ELR (cell line): ENCODE data around the gene FUBP3.
"Not testable (repeated sequence)": the region's sequence is repeated elsewhere in the genome, so short reads cannot be mapped to it uniquely, and the experiment has no call there.

Experiments
- DNase-seq: peaks from one replicate; pipeline ENCODE4 v3.0.0-alpha.2; 2015; ENCODE audit warnings: low read depth

FUBP3 gene

DNA sequence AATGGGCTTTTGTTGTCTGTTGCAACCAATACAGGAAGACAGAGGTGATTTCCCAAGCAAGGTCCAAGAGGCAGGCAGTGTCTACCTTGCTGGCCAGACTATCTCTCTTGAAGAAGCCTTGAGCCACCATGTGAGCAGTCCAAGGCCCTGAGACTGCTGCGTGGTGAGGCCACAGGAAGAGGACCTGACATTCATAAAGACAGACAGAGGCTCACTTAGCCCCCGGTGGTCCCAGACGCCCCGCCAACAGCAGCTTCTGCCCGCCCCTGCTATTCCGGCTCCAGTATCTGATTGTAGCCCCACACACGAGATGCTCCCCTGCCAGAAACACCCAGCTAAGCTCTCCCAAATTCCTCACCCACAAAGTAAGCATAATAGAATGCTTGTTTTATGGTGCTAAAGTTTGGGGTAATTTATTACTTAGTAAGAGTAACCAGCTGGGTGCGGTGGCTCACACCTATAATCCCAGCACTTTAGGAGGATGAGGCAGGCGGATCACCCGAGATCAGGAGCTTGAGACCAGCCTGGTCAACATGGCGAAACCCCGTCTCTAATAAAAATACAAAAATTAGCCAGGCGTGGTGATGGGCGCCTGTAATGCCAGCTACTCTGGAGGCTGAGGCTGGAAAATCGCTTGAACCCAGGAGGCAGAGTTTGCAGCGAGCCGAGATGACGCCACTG is 22.8 kb upstream of the FUBP3 start:
- DNase-seq: no peak

DNA sequence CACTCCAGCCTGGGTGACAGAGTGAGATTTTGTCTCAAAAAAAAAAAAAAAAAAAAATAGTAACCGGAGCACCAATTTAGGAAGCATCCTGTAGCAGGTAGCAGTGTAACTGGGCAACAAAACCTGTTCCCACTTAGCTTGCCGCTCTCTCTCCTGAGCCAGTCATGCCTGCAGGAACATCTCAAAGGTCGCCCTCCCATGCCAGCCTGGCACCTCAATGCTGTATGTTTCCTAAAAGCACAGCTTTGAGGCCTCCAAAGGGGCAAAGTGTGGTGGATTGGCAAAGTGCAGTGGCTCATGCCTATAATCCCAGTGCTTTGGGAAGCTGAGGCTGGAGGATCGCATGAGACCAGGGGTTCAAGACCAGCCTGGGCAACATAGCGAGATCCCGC is 22.3 kb upstream of the FUBP3 start:
- no peak for DNase-seq

DNA sequence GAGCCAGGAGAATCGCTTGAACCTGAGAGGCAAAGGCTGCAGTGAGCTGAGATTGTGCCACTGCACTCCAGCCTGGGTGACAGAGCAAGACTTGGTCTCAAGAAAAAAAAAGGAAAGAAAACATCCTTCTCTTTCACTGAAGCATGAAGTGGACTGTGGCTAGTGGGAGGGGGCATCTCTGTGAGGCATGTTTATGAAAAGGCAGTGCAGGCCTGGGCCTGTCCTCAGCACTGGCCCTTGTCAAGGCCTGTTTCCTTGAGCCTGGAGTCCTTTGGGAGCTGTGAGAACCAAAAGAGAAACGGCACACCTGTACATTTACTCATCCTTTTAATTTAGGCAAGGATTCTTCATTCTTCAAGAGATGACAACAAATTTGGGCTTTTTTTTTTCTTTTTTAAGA is 18.3 kb upstream of the FUBP3 start:
- no peak for DNase-seq

DNA sequence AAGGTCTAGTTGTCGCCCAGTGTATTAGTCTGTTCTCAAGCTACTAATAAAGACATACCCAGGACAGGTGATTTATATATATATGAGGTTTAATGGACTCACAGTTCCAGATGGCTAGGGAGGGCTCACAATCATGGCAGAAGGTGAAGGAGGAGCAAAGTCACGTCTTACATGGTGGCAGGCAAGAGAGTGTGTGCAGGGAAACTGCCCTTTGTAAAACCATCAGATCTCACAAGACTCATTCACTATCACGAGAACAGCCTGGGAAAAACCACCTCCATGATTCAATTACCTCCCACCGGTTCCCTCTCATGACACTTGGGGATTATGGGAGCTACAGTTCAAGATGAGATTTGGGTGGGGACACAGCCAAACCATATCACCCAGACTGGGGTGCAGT is 16.9 kb upstream of the FUBP3 start:
- not testable (repeated sequence) for DNase-seq

DNA sequence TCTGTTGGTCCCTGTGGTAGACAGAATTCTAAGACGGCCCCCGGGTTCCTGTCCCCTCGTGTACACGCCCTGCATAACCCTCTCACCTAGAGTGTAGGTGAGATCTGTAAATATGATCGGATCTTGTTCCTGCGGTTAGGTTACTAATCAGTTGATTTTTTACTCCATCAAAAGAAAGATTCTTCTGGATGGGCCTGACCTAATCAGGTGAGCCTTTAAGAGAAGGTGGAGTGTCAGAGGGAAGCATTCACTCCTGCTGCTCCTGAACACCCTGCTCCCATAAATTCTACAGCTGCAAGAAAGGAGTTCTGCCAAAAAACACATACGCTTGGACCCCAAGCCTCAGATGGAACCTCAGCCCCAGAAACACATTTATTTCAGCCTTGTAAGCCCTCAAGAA is 15.6 kb upstream of the FUBP3 start:
- no peak for DNase-seq

DNA sequence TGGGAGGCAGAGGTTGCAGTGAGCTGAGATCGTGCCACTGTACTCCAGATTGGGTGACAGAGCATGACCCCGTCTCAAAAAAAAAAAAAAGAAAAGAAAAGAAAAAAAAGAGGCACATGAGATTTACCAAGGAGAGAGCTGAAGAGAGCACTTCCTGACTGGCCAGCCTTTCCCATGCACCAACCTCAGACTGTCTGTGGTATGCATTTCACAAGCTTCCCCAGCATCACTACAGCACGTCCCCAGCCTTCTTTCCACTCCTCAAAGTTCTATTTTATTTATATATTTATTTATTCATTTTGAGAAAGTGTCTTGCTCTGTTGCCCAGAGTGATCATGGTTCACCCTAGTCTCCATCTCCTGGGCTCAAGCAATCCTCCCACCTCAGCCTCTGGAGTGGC is 13.6 kb upstream of the FUBP3 start:
- DNase-seq: no peak

DNA sequence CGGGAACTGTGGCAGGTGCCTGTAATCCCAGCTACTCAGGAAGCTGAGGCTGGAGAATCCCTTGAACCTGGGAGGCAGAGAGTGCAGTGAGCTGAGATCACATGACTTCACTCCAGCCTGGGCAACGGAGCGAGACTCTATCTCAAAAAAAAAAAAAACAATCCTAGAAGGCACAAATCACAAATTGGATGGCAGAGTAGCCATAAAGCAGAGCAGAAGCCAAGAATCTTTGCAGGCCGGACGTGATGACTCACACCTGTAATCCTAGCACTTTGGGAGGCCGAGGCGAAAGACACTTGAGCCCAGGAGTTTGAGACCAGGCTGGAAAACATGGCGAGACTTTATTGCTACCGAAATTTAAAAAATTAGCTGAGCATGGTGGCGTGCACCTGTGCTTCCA is 9.2 kb upstream of the FUBP3 start:
- DNase-seq: peak; percentile 70

DNA sequence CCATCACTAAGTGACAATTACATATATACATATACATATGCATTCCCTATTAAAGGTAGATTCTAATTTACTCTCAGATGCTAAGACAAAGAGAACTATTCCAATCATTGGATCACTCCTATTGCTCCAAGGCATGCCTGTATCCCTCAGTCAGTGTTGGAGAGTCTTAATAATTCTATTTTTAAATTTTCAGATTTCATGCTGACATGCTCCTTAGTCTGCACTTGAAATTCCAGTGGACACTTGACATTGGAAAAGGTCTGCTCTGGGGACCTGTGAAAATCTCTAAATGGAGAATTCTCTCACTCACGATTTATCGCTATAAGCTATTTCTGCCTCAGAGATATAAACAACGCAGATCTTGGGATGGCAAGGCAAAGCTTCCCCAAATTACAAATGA is 3.9 kb upstream of the FUBP3 start:
- no peak for DNase-seq

DNA sequence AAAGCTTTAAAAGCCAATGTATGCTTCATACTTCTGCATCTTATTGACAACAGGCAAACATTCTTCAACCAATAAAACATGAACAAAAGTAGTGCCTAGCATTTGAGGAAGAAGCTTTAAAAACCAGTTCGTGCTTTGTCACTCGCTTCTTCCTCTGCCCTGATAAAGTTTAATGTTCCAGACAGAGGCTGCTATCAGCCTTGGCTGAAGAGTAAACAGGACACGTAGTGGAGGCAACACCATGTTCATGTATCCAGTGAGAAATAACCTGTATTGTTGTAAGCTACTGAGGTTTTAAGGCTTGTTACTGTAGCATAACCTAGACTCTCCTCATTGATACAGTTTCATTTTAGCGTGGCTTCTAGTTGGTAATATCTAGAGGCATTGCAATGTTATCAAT is 3.2 kb upstream of the FUBP3 start:
- no peak for DNase-seq

DNA sequence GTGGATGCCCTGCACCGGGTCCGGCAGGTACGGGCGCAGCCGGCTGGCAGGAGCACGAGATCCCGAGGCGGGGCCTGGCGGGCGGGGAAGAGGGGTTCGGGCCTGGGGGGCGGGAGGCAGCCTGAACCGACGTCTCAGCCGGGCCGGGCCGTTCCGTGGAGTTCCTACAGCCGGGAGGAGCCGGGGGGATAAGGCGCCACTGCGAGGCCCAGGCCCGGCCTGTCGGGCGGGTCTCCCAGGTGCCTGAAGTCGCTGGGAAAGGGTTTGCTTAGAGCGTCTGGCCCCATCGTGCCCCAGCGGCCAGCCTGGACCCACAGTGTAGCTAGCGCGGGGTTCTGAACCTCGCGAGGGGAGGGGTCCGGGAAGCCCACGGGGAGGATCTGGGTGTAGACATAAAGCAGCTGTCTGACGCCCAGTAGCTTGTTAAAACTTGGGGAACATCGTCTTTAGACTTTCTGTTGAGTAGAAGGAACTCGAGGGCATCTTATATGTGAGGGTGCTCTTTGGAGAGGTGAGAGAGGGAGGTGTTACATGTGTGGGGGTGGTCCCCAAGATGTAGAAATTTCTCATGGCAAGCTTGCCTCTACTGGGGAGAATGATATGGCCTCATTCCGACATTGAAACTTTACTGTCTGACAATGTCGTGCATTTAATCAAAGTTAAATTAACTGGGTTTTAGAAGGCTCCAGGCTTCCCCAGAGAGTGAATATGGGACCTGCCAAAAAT is 524 bp downstream of the FUBP3 start:
- DNase-seq: peak; percentile 31

DNA sequence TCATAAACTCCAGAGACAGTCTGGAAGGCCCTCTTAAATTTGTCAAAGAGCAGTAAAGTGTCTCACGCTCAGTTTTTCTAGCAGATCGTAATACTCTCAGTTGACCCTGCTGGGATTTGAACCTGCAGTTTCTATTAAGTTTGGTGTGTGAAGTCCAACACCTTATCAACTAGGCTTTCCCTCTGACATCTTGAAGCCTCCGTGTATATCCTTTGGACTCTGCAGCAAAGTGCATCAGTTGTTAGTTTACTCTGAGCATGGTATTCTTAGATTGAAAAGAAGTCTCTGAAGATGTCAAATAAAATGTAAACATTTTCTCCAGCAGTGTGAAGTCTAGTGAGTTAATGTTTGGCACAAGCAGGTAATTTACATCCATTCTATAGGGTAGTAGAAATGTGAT is 2.4 kb downstream of the FUBP3 start:
- no peak for DNase-seq

DNA sequence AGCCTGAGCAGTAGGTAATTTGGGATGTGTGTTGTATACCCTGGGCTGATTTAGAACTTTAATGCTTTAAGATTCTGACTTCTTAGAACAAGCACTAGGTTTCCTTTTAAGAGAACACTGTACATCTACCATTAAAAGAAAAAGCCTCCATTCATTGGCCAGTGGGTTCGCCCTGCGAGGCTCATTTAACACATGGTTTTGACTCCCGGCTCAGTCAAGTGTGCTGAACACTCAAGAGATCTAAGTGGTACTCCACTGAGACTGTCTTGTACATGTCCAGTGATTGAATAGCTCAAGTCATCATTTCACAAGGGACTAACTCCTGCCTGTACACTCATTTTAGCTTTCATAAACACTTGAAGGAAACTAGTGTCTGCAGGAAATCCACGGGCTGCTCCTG is 3.9 kb downstream of the FUBP3 start:
- no peak for DNase-seq

DNA sequence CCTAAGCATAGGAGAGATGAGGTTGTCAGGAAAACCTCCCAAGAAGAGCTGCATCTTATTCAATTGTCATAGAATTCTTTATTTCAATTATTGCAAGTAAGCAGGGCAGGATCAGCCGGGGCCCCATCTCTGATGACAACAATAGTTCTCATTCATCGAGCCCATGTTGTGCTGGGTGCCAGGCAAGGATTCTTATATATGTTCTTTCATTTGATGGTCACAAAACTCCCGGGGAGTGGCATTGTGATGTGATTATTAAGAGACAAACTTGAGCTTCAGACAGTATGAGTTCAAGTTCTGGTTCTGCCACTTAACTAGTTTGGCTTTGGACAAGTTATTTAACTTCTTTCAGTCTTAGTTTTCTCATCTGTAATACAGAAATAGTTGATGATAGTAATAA is 8.5 kb downstream of the FUBP3 start:
- no peak for DNase-seq

DNA sequence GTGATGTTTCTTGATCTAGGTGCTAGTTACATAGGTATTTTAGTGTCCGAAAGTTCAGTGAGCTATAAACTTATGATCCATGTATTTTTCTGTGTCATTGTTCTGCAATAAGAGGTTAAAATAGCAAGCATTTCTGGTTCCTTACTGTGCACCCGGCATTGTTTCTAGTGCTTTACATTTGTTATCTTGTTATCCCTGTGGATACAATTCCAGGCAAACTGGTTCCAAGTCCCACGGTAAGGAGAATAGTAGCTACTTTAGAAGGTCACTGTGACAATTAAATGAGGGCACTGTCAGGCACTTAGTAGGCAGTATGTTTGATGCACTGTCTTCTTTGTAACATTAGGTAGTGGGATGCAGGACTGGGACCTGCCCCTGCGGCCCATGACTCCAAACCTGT is 9.0 kb downstream of the FUBP3 start:
- DNase-seq: no peak

DNA sequence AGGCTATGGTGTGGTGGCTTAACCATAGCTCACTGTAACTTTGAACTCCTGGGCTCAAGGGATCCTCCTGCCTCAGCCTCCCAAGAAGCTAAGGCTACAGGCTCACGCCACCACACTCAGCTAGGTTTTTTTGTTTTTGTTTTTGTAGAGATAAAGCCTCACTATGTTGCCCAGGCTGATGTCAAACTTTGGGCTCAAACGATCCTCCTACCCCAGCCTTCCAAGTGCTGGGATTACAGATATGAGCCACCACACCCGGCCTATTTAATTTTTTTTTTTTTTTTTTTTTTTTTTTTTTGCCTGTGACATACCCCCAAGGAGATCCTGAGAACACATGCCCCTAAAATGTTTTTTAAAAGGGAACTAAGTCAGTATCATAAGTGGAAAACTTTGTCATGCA is 10.4 kb downstream of the FUBP3 start:
- no peak for DNase-seq

DNA sequence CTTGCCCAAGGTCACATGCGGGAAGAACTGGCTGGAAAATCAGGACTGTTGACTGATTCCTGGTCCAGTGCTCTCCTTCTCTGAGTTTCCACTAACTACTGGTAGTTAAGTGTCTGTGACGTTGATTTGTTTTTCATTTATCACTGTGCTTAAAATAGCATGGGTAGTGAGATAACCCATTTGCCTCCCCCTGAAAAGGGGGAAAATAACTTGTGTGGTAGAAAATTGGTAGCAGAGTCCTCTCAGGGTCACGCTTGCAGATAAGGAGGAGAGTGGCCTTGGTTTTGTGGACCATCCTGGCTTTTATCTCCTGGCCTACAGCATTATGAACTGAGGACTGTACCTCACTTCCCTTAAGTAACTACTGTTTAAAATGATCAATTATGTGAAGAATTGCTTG is 10.9 kb downstream of the FUBP3 start:
- no peak for DNase-seq

DNA sequence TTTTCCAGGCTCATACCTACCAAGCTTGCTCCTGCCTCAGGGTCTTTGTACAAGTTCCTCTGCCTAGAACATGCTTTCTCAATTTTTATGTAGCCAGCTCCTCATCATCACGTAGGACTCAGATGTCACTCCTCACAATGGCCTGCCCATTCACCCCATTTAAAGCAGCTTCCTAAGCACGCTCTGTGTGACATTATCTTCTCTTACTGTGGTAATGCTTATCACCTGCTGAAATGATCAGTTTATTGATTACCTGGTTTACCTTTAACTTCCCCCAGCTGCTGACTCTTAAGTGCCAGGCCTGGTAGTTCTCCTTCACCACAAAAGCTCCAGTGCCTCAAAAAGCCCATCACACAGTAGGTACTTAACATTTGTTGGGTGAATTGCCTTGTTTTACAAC is 13.6 kb downstream of the FUBP3 start:
- no peak for DNase-seq

DNA sequence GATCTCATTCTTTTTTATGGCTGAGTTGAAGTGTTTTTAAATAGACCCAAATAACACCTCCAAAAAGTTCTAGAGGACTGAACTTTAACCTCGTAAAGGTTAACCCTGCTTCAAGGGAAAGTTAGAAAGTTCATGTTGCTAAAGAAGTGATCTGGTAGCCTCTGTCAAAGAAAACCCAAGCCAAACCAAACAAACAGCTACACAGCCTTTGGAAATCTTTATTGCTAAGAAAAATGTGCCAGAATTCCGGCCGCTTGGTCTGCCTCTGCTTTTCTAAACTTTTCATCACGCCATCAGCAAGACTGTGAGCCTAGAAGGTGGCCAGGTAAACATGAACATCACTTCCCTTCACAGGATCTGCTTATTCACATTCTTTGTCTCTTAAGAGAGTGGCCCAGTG is 17.9 kb downstream of the FUBP3 start:
- no peak for DNase-seq

DNA sequence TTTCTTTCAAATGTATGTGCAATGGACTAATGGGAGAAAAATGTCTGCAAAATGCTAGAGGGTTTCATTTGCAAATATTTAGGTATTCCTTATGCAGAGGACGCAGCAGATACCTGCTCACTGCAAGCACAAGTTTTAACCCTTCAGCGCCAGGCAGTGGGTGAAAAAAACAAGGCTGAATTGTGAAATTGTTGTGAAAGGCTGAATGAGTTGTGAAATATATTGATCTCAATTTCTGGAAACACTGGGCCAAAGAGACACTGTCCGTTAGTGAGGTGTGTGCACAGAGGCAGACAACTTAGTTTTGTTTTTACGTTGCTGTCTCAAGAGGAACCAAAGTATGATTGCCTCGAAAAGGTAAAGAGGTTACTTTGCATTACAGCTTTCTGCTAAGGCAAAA is 18.8 kb downstream of the FUBP3 start:
- no peak for DNase-seq

DNA sequence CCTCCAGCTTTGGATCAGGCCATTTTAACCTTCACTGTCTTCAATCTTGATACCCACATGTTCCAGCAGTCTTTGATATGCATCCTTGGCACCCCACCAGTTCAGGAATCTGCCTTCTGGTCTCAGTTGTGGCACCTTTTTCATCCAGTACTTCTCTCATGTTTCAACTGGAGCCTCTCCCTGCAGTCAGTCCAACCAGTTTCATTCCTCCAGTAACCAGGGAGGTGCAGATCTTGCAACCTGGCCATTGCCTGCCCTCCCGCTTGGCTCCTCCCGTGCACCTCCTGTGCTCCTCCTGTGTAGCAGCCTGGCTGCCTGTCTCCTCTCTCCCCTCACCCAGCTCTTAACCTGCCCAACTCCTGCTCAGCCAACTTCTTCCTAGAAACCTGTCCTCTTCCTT is 20.2 kb downstream of the FUBP3 start:
- DNase-seq: no peak

DNA sequence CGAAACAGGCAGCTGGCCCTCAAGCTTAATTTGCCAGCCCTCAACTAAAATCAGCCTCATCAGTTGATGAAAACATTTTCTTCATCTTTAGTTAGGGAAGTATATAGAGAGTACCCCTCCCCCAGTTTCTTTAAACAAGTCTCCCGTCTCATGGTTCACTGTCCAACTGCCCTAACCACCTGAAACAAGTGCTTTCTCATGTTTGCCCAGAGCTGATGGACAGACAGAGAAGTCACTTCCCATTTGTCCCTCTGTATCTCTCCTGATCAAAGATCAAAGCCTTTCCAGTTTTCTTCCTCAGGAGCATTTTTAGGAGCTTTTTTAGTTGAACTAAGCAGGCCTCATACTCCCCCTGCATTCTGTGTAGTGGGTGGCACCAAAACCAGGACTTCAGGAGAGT is 21.7 kb downstream of the FUBP3 start:
- DNase-seq: no peak

DNA sequence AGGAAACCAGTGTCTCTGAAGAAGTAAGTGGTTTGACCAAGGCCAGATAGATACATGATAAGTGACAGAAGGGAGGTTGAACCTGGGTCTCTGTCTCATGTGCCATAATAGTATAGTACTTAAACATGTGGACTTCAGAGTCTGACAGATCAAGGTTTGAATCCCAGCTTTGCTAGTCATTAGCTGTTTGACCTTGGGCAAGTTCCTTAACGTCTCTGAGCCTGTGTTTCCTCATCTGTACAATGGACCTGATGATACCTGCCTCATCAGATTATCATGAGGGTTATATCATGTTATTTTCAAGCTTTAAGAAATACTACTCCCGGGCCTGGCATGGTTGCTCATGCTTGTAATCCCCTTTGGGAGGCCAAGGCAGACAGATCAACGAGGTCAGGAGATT is 24.9 kb downstream of the FUBP3 start:
- no peak for DNase-seq

DNA sequence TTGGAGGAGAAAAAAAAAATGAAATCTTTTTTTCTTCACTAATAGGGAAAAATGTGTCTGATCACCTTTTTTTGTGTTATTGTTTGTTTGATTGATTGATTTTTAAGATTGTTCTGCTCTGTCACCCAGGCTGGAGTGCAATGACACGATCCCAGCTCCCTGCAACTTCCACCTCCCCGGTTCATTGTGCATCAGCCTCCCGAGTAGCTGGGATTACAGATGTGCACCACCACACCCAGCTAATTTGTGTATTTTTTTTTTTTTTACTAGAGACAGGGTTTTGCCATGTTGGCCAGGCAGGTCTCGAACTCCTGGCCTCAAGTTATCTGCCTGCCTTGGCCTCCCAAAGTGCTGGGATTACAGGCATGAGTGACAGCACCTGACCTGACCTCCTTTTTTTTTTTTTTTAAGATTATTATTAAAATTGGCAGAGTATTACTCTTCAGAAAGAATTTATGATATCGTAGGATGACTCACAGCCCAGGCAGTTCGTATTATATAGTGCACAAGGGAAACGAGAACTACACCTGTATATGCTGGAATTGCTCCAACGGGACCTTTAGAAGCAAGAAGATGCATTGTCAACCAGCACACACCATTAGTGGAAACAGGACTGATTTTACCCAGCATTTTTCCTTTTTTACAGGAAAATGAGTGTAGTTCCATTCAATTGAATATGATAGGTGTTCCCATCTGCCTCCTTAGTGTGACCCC is 27.7 kb downstream of the FUBP3 start:
- peak; percentile 37 for DNase-seq
